Glomerular endothelial cell (primary cell): ENCODE results near the gene GANAB. TPM values are rescaled to one million over a fixed set of nuclear protein-coding genes. Genes with fewer than 3 reads are reported as not detected.

ENCODE experiments used
- DNase-seq: peaks from one replicate; pipeline ENCODE4 v3.0.0-alpha.2; 2011; ENCODE audit warnings: low read depth, low spot score; ENCODE audit errors: extremely low read depth
- total RNA-seq: library from RNA; depleted of rRNA; stranded (reverse); fragments of >200 nt; gene quantifications from 2 replicates; pipeline ENCODE4 v1.2.3, GENCODE V29; 2015

Gene GANAB
- total RNA-seq, 1 donor from 2014 or later: 372 TPM

DNA sequence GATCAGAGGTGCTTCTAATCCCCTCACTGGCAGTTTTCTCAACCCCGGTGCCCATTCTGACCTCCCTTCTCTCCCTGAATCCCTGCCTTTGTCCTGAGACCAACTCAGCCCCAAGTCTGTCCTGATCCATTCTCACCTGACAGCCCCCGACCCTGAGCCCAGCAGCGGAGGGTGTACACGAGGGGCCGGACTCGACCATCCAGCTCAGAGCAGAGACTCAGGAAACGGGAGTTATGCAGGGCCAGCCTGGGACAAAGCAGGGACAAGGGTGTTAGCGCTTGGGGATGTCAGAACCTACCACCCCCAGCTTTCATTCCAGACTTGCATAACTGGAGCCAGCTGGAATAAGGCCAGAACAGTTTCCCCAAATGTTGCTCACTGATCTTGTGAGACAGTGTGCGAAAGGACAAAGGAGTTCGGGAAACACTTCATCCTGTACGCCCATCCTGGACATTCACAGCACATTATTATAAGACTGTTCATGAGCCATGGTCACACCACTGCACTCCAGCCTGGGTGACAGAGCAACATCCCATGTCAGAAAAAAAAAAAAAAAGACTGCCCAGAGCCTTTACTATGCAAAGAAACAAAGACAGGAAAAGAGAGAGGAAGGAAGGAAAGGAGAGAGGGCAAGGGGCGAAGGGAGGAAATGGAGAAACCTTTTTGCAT lies 69.2 kb downstream of the GANAB start:
- DNase-seq: peak; percentile 98

DNA sequence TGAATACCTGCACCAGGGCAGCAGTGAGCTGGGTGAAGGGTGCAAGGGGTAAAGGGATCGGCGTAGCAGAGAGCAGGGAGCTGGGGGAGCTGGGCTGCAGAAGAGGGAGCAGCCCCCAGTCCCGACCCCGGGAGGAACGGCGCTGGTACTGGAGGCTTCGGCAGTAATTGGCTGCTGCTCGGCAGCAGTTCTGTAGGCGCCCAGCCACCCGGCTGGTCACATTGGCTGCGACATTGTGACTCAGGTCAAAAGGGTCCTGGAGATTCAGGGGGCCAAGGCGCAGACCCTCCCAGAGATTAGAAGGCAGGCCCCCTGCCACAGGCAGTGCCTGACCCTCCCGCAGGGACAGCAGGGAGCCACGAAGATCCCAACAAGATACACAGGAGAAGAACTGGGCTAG lies 70.6 kb downstream of the GANAB start:
- DNase-seq: no peak

DNA sequence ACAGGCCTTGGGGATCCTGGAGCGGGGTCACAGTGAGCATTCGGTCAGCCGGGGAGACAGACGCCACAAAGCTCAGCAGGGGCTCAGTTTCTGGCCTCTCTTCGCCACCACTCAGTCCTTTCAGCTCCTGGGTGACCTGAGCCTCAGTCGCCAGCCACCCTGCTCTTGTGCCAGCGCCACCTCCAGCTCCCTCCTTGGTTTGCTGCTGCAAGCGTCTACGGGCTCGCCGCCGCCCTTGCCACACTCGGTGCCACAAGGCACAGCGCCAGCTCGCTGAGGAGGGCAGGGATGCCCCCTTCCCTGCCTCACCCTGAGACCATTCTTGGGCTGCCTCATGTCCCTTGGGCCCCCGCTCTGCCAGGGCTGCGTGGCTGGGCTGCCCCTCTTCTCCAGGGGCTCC lies 71.3 kb downstream of the GANAB start:
- no peak for DNase-seq

Other genes with a start within 250 kb of the GANAB start
- gene SCGB1A1, start 227.6 kb downstream of the GANAB start, total RNA-seq: not detected in 2 replicates
- 562 and 666 TPM in 2 replicates for gene AHNAK, start 99.8 kb downstream of the GANAB start, total RNA-seq
- gene EEF1G, start 72.7 kb downstream of the GANAB start, total RNA-seq: 1,186 and 1,947 TPM in 2 replicates
- gene TUT1, start 55.1 kb downstream of the GANAB start, total RNA-seq: 12.8 and 16.8 TPM in 2 replicates
- gene MTA2, start 44.7 kb downstream of the GANAB start, total RNA-seq: 143 and 154 TPM in 2 replicates
- gene EML3, start 33.8 kb downstream of the GANAB start, total RNA-seq: 33.2 and 83.2 TPM in 2 replicates
- 1.4 and 2.3 TPM in 2 replicates for gene ROM1, start 33.4 kb downstream of the GANAB start, total RNA-seq
- 38.3 and 42.5 TPM in 2 replicates for gene B3GAT3, start 24.6 kb downstream of the GANAB start, total RNA-seq
- 29.0 and 29.5 TPM in 2 replicates for gene INTS5, start 6.7 kb upstream of the GANAB start, total RNA-seq
- 49.7 and 56.8 TPM in 2 replicates for gene C11orf98, start 18.6 kb upstream of the GANAB start, total RNA-seq
- 2.4 and 2.5 TPM in 2 replicates for gene CSKMT, start 18.7 kb upstream of the GANAB start, total RNA-seq
- 7.8 and 9.9 TPM in 2 replicates for gene UQCC3, start 25.1 kb upstream of the GANAB start, total RNA-seq
- 2.1 and 7.1 TPM in 2 replicates for gene LBHD1, start 25.7 kb upstream of the GANAB start, total RNA-seq
- gene UBXN1, start 32.5 kb upstream of the GANAB start, total RNA-seq: 134 and 162 TPM in 2 replicates
- gene LRRN4CL, start 42.9 kb upstream of the GANAB start, total RNA-seq: not detected in 2 replicates
- 34.8 and 36.4 TPM in 2 replicates for gene BSCL2, start 60.8 kb upstream of the GANAB start, total RNA-seq
- not detected in 2 replicates for gene GNG3, start 61.1 kb upstream of the GANAB start, total RNA-seq
- 13.2 and 23.6 TPM in 2 replicates for gene HNRNPUL2, start 80.8 kb upstream of the GANAB start, total RNA-seq
- gene TTC9C, start 81.9 kb upstream of the GANAB start, total RNA-seq: 34.9 and 35.2 TPM in 2 replicates
- 7.2 and 12.6 TPM in 2 replicates for gene ZBTB3, start 107.5 kb upstream of the GANAB start, total RNA-seq
- gene POLR2G, start 115.0 kb upstream of the GANAB start, total RNA-seq: 75.5 and 88.6 TPM in 2 replicates
- 20.6 and 21.8 TPM in 2 replicates for gene TAF6L, start 124.8 kb upstream of the GANAB start, total RNA-seq
- 63.9 and 65.4 TPM in 2 replicates for gene TMEM179B, start 140.8 kb upstream of the GANAB start, total RNA-seq
- gene TMEM223, start 145.4 kb upstream of the GANAB start, total RNA-seq: 16.8 and 23.2 TPM in 2 replicates
- gene NXF1, start 158.8 kb upstream of the GANAB start, total RNA-seq: 38.1 and 63.2 TPM in 2 replicates
- 36.7 and 37.1 TPM in 2 replicates for gene STX5, start 185.4 kb upstream of the GANAB start, total RNA-seq
- gene TEX54, start 186.2 kb upstream of the GANAB start, total RNA-seq: not detected in 2 replicates
- 32.3 and 37.5 TPM in 2 replicates for gene WDR74, start 193.0 kb upstream of the GANAB start, total RNA-seq
- gene SLC3A2, start 234.3 kb upstream of the GANAB start, total RNA-seq: 128 and 157 TPM in 2 replicates